SU-DHL-6 (cell line): ENCODE data around the gene MAPT.
"Not testable (repeated sequence)": the region's sequence is repeated elsewhere in the genome, so short reads cannot be mapped to it uniquely, and the experiment has no call there.

Experiments
- CTCF ChIP-seq: fragments of 200-600 bp; sonication (generic); IDR thresholded peaks from one replicate; pipeline ENCODE4 v1.5.1; 2017; ENCODE audit warnings: antibody characterized with exemption, mild to moderate bottlenecking, low read length, moderate library complexity; ENCODE audit not compliant: insufficient read depth, poor library complexity, severe bottlenecking
- EZH2phosphoT487 ChIP-seq: fragments of 200-600 bp; sonication (generic), shearing (Covaris generic); conservative IDR thresholded peaks from 2 replicates; pipeline ENCODE4 v1.6.1; 2018; ENCODE audit warnings: mild to moderate bottlenecking, antibody characterized with exemption, low read length, moderate library complexity, mixed read lengths

- TF ChIP-seq CTCF, EZH2phosphoT487: not testable (repeated sequence)
These were observed 18.7 kb downstream of the MAPT start for GRCh38 chr17:45913030-45913429.
